ENCODE results near the gene SAMHD1.

Gene SAMHD1

DNA sequence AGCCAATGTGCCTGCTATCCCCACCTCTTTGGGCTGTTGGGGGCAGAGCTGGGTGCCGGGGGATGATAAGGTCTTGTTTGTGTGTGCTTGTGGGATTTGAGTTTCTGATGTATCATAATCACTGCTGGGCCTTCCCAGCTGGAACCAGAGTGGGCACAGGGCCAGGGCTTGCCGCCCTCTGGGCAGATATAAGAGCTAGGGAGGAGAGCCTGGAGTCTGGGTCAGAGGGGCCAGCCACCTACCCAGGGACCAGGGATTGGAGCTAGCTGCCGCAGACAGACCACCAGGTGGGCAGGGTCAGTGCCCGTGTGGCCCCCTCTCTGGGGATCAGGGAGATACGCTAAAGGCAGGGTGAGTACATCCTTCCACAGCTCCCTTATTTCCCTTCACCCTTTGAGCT lies 78.7 kb downstream of the SAMHD1 start:
- DNase-seq (ENCODE audit: low spot score) = no peak

DNA sequence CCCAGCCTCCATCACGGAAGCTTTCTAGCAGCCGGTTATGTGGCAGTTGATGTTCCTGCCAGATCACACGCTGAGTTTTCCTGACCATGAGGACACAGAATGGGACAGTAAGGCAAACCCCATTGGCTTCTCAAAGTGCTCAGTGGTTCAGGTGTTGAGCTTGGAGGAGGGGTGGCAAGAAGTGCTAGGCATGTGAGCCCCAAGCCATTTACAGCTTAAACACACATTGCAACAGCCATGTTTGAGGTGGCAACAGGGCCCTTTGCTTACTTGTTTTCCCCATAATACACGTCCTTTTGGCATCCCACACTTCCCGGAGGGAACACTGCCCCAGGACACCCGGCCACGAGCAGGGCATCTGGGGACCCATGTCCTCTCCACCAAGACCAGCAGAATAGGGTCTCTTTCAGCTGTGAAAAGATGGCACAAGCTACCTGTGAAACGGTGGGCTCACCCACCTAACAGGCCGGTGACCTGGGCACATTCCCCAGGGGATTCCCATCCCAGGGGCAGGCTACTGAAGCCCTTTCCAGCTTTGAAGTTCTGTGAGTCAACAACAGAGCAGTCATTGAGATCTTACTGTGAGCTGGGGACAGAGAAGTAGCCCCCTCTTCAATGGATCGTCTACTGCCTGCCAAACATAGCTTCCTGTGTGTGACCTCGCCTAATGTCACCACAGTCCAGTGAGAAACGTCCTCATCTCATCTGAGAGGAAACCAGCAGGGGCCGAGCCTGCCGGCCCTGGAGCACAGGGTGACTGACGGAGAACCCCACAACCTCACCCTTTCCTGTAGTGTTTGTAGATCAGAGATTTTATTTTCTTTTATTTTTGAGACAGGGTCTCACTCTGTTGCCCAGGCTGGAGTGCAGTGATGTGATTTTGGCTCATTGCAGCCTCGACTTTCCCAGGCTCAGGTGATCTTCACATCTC lies 79.6 kb downstream of the SAMHD1 start:
- no peak for DNase-seq (ENCODE audit: low spot score)

DNA sequence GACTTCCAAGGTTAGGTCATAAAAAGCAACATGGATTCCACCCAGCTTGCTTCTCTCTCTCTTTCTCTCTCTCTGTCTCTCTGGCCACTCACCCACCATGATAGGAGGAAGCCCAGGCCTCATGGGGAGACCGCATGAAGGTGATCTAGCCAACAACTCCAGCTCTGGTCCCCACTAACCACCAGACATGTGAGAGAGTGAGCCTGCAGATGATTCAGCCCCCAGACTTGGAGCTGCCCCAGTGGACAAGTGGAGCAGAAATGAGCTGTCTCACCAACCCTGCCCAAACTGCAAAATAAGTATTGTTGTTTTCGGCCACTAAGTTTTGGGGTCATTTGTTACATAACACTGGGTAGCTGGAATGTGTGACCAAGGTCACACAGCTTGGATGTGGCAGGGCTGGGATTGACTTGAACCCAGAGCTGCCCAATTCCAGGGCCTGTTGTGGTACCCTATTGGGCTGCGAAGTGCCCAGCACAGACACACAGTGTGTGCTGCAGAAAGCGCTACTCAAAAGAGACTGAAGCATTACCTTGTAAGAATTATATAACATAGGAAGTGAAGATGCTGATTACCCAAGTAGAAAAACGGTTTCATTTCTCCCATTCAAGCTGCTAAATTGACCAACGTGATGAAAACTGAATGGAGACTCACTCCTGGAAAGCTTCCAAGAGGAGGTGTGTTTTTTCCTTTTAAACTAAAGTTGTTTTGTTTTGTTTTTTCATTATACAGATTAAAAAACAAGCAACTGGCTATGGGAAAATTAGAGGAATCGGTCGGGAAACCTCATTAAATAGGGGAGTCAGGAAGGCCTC lies 84.6 kb downstream of the SAMHD1 start:
- no peak for DNase-seq (ENCODE audit: low spot score)

DNA sequence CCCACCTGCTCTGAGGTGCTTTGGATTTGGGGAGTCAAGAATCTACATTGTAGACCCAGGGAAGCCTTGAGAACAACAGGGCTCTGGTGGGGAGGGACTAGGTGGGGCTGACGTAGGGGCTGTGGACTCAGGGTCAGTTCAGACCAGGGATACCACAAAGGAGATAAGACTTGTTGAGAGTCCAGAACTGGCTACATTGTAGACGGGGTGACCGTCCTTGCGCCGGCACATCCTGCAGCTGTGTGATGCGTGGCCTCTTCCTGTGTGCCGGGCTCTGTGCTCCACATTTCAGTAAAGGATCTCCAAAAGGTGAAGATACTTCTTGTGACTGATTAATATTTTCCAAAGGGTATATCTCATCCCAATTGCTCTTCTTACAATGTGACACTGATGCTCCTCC lies 85.3 kb downstream of the SAMHD1 start:
- no peak for DNase-seq (ENCODE audit: low spot score)

DNA sequence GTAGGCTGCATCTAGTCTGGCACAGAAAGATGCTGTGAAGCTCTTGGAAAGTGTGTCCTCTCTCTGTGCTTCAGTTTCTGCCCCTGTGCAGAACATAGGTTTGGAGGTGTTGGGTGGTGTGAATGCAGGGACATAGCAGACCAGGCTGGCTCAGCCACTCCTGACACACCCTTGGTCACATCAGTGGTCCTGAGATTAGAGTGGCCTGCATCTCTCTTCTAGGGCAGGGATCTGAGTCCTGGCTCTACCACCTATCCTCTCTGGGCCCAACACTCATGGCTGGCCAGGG lies 85.7 kb downstream of the SAMHD1 start:
- DNase-seq (ENCODE audit: low spot score) = no peak

DNA sequence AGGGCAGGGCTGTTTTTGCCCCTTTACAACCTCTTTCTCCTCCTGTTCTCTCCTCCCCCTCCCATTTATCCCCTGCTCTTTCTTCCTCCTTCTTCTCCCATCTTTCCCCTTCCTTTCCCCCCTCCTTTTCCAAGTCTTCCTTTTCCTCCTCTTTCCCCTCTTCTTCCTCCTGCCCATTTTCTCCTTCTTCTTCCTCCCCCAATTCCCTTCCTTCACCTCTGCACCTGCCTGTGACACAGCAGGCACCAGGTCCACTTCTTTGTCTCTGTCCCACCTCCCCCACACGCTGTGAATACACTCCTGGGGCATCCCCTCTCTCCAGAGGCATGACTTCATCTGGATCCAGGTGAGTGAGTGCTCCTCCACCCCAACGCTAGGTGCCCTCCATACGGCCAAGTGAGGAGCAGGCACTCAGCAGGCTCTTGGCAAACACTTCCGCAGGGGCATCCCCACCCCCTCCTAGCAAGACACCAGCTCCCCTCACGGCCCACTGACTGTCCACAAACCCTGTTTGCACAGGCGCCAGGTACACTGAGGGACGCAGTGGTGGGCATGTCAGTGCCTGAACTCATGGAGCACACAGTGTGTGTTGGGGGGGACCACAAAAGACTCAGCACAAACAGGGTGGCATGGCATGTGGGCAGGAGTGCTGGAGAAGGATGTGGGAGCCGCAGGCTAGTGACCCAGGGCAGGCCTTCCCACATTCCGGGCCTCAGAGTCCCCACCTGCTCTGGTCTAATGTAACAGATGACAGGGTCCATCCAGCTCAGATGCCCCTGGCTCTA lies 86.2 kb downstream of the SAMHD1 start:
- no peak for DNase-seq (ENCODE audit: low spot score)

DNA sequence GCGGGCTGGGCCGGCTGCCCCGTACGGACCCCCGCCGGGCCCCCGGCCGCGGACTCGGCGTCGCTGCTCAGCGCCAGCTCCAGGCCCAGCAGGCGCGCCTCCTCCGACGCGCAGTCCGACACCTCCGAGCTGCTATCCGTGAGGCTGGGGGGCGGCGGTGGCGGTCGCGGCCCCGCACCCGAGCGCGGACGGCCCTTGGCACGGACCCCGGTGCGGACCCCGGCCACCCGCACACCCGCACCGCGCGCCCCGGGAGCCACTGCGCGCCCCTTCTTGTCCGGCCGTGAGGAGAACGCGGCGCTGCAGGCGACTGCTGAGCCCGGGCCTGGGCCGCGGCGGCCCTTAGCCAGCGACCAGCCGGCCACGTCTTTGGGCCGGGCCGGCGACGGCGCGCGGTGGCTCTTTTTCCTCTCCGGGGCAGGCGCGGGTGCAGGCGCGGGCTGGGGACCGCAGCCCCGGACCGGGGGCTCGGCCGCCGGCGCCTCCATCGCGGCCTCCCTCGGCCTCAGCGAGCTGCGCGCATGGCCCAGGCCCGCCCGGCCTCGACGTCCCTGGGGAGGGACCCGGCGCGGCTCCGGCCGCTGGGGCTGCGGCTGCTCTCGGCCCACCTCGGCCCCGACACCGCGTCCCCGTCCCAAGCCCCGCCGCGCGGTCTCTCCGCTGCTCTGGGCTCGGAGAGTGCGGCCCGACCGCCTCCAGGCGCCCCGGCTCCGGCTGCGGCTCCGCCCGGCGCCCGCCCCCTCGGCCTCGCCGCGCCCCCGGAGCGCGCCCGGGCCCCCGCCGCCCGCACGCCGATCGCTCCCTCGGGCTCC lies 88.4 kb downstream of the SAMHD1 start:
- DNase-seq (ENCODE audit: low spot score) = peak; percentile 40

- DNase-seq (ENCODE audit: low spot score) = peak; percentile 98
Measured at GRCh38 chr20:36861875-36862801, 89.4 kb downstream of the SAMHD1 start.

- DNase-seq (ENCODE audit: low spot score) = no peak
Measured at GRCh38 chr20:36861625-36861874, 90.0 kb downstream of the SAMHD1 start.

- DNase-seq (ENCODE audit: low spot score) = no peak
Measured at GRCh38 chr20:36860811-36861624, 90.5 kb downstream of the SAMHD1 start.

DNA sequence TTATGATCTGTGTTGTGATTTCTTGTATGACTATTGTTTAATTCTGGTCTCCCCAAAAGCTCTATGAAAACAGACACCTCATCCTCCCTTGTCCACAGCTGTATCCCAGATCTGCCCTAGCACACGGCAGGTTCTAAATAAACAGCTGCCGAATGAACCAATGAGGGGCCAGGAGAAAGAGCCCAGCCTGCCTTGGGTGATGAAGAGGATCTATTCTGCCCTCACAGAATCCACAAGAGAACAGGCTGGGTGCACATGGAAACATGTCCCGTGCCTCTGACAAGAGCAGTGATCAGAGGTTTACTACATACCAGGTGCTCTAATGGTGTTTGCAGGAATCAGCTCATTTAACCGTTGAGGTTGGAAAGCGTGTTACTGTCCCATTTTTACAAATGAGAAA lies 91.2 kb downstream of the SAMHD1 start:
- no peak for DNase-seq (ENCODE audit: low spot score)

GRCh38 chr20:36859700-36860330 lies 91.7 kb downstream of the SAMHD1 start:
- DNase-seq (ENCODE audit: low spot score) = no peak

- no peak for DNase-seq (ENCODE audit: low spot score)
Measured at GRCh38 chr20:36859282-36859555, 92.3 kb downstream of the SAMHD1 start.

GRCh38 chr20:36856691-36857635 lies 94.5 kb downstream of the SAMHD1 start:
- DNase-seq (ENCODE audit: low spot score) = peak; percentile 69

DNA sequence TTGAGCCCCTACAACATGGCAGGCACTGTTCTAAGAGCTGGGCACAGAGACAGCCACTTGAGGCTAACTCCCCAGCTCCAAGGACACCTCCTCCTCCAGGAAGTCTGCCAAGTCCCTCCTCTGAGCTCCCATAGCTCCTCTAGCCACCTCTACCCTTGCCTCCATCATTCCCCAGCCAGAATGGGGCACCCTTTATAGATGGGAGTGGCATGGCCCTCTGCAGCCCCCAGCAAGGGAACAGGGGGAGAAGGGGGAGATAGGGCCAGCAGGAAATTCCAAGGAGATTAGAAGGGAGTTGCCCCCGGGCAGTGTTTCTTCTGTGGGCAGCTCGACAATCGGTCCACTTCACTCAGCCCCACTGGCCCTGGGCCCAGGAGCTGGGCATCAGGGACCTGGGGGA lies 95.3 kb downstream of the SAMHD1 start:
- DNase-seq (ENCODE audit: low spot score) = no peak

GRCh38 chr20:36855241-36855657 lies 96.3 kb downstream of the SAMHD1 start:
- no peak for DNase-seq (ENCODE audit: low spot score)

DNA sequence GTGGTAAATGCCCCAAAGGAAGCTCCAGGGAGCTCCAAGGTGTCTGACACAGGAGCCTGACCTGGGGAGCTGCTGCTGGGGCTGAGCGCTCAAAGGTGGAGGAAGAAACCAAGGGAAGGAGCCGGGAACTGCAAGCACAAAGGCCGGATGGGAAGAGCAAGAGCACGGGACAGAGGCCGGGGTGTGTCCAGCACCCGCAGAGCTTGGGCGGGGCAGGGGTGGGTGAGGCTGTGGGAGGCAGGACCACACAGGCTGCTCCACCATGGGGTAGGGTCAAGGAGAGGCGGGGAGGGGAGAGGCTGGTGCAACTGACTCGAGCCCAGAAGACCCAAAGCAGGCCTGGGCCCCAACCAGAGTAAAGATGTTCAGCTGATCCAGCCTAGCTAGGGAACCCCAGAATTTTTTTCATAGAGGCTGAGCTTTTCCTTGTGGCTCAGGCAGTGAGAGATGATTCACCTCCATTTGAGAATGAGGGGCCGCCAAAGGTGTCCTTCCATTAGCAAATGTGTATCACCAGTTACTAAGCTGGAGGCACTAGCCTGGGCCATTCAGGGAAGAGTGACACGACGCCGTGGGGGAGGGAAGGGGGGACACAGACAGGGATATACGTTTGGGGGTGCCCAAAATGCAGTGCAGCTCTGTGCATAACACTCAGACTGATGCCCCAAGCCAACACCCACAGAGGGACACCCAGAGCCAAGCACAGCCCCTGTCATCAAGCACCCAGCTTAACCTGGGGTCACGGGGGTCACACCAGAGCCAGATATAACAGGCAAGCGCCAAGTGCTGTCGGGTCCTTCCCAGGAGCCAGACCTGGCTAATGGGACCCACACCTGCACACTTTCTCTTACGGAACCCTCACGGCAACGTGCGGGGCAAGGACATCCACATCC lies 96.9 kb downstream of the SAMHD1 start:
- no peak for DNase-seq (ENCODE audit: low spot score)

GRCh38 chr20:36852187-36852586 lies 99.3 kb downstream of the SAMHD1 start:
- DNase-seq (ENCODE audit: low spot score) = no peak

Data from COLO829 (cell line).